IMR-90 (cell line): ENCODE results near the gene ARHGEF12.

Source experiments
- MXI1 ChIP-seq: IDR thresholded peaks from 2 replicates; pipeline ENCODE4 v1.6.1; 2012; ENCODE audit warnings: low read depth, mild to moderate bottlenecking, low read length, moderate library complexity, borderline replicate concordance
- SMC3 ChIP-seq: fragments of 150-350 bp; IDR thresholded peaks from 2 replicates; pipeline ENCODE4 v1.6.1; 2016; ENCODE audit warnings: low read depth, mild to moderate bottlenecking, antibody characterized with exemption, low read length, moderate library complexity

DNA sequence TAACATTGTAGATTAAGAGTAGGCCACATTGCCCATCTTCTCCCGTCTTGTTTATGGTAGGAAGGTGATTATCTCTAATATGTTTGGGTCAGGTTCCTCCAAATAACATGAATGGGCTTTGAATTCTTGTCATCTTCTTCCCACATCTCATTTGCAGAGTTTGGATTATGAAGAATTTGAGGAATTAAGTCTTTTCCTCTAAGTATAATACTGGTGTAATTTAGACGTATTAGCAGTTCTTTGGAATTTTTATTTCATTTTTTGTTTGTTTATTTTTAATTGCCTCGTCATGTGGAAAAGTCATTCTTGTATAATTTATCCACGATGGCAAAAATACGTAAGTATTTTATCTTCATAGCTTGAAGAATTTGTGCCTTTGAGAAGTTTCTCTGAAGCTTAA is 73.4 kb downstream of the ARHGEF12 start:
- TF ChIP-seq SMC3 = no peak
- no peak for TF ChIP-seq MXI1
